ENCODE results near the gene RALGAPA2.

DNA sequence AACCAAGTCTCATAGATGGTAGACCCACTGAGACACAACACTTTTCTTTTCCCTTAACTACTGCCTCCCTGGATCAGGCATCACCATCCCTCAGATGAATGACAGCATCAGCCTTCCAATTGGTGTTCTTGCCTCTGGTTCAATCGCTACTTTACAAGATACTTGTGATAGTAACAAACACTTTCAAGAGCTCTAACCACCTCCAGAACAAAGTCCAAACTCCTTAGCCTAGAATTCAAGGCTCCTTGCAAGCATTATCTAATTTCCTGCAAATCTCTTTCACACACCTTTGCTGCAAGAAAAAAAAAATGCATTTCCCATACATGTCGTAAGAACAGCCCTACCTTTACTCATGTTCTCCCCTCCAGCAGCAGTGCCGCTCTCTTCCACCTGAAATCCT is 33.1 kb downstream of the RALGAPA2 start:
- TF ChIP-seq, protein P1, sequence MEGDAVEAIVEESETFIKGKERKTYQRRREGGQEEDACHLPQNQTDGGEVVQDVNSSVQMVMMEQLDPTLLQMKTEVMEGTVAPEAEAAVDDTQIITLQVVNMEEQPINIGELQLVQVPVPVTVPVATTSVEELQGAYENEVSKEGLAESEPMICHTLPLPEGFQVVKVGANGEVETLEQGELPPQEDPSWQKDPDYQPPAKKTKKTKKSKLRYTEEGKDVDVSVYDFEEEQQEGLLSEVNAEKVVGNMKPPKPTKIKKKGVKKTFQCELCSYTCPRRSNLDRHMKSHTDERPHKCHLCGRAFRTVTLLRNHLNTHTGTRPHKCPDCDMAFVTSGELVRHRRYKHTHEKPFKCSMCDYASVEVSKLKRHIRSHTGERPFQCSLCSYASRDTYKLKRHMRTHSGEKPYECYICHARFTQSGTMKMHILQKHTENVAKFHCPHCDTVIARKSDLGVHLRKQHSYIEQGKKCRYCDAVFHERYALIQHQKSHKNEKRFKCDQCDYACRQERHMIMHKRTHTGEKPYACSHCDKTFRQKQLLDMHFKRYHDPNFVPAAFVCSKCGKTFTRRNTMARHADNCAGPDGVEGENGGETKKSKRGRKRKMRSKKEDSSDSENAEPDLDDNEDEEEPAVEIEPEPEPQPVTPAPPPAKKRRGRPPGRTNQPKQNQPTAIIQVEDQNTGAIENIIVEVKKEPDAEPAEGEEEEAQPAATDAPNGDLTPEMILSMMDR (IDR thresholded peaks at IDR 0.05) = no peak
- no peak for TF ChIP-seq POLR2AphosphoS5 (IDR thresholded peaks at IDR 0.05; ENCODE audit: low read depth, low read length)
- TF ChIP-seq, protein P2, sequence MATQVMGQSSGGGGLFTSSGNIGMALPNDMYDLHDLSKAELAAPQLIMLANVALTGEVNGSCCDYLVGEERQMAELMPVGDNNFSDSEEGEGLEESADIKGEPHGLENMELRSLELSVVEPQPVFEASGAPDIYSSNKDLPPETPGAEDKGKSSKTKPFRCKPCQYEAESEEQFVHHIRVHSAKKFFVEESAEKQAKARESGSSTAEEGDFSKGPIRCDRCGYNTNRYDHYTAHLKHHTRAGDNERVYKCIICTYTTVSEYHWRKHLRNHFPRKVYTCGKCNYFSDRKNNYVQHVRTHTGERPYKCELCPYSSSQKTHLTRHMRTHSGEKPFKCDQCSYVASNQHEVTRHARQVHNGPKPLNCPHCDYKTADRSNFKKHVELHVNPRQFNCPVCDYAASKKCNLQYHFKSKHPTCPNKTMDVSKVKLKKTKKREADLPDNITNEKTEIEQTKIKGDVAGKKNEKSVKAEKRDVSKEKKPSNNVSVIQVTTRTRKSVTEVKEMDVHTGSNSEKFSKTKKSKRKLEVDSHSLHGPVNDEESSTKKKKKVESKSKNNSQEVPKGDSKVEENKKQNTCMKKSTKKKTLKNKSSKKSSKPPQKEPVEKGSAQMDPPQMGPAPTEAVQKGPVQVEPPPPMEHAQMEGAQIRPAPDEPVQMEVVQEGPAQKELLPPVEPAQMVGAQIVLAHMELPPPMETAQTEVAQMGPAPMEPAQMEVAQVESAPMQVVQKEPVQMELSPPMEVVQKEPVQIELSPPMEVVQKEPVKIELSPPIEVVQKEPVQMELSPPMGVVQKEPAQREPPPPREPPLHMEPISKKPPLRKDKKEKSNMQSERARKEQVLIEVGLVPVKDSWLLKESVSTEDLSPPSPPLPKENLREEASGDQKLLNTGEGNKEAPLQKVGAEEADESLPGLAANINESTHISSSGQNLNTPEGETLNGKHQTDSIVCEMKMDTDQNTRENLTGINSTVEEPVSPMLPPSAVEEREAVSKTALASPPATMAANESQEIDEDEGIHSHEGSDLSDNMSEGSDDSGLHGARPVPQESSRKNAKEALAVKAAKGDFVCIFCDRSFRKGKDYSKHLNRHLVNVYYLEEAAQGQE (IDR thresholded peaks at IDR 0.05; ENCODE audit: insufficient read depth in 1 of 2, low read depth in 2 of 2, low read length in 1 of 2) = no peak
- no peak for TF ChIP-seq SIN3A (IDR thresholded peaks at IDR 0.05; ENCODE audit: borderline replicate concordance, insufficient read depth, low read depth, low read length)

Measured in Panc1 (cell line).